ENCODE measurements around the gene LKAAEAR1. TPM values are rescaled to one million over a fixed set of nuclear protein-coding genes. Genes with fewer than 3 reads are reported as not detected.

LKAAEAR1 gene
- total and polyA plus RNA-seq, 8 donors, result 0.22 to 0.24 TPM; not detected in 6

- H3K36me3 ChIP-seq, result no peaks in the 10 kb centered on the region
- H3K9me3 ChIP-seq, result no peaks in the 10 kb centered on the region
- TF ChIP-seq CTCF (IDR thresholded peaks at IDR 0.05), result no peak
- no peaks in the 10 kb centered on the region for H3K27me3 ChIP-seq
- H3K4me1 ChIP-seq, result peaks cover 0 to 5% (median 4%) of the 10 kb centered on the region in 3 donors
- WGBS, 2 donors, result 3% methylated on average over 32 to 51 of the region's 51 CpGs
- intact Hi-C loops (cut with DNase I), result no loop called here
- DNase-seq (peak in 2 of 6 donors; percentile 49 to 64), FAIRE-seq (no peak), ATAC-seq (peak; percentile 3 to 23 (median 8))
- H3K4me3 ChIP-seq, result peak overlapping the region; percentile 79 to 92 (median 87)
- H3K27ac ChIP-seq, result peak overlapping the region in 1 of 4 donors; percentile 39
Measured at GRCh38 chr20:64063389-64064144, 20.6 kb downstream of the LKAAEAR1 start.

- no peak for TF ChIP-seq CTCF (IDR thresholded peaks at IDR 0.05)
- intact Hi-C loops (cut with DNase I), result no loop called here
- Histone ChIP-seq H3K4me3 (peak within 1 kb of the TSS; percentile 79 to 92 (median 87)), H3K9me3 (no peaks in the 10 kb centered on the region), H3K36me3 (no peaks in the 10 kb centered on the region), H3K4me1 (peaks cover 0 to 5% (median 4%) of the 10 kb centered on the region in 3 donors), H3K27ac (peak within 1 kb of the TSS; percentile 51 to 83 (median 70)), H3K27me3 (no peaks in the 10 kb centered on the region)
- 5 to 7% methylated on average over 51 to 85 of the region's 85 CpGs for WGBS, 2 donors
- ATAC-seq (peak; percentile 92 to 98 (median 98)), FAIRE-seq (no peak), DNase-seq (peak; percentile 95 to 99 (median 96))
Measured at GRCh38 chr20:64062596-64063388, 21.4 kb downstream of the LKAAEAR1 start, which contains the start of gene TCEA2. Gene TCEA2 (plus strand): TSS chr20:64063198. CDS start chr20:64063313, 115 bp downstream.

GRCh38 chr20:64062276-64062595, 22.0 kb downstream of the LKAAEAR1 start:
- peaks cover 0 to 5% (median 4%) of the 10 kb centered on the region in 3 donors for H3K4me1 ChIP-seq
- intact Hi-C loops (cut with DNase I), result no loop called here
- WGBS, 2 donors, result 55 to 59% methylated on average over 5 of the region's 5 CpGs
- no peaks in the 10 kb centered on the region for H3K9me3 ChIP-seq
- DNase-seq, result no peak
- ATAC-seq, result peak in 1 of 4 donors; percentile 0
- no peak for TF ChIP-seq CTCF (IDR thresholded peaks at IDR 0.05)
- peak overlapping the region; percentile 51 to 83 (median 70) for H3K27ac ChIP-seq
- H3K27me3 ChIP-seq, result no peaks in the 10 kb centered on the region
- no peaks in the 10 kb centered on the region for H3K36me3 ChIP-seq
- peak overlapping the region; percentile 79 to 92 (median 87) for H3K4me3 ChIP-seq
- FAIRE-seq, result no peak

GRCh38 chr20:64058536-64058935, 25.7 kb downstream of the LKAAEAR1 start:
- no peak for DNase-seq
- Histone ChIP-seq H3K27me3 (no peaks in the 10 kb centered on the region), H3K36me3 (no peaks in the 10 kb centered on the region), H3K4me1 (peaks cover 0 to 4% (median 0%) of the 10 kb centered on the region in 3 donors), H3K9me3 (no peaks in the 10 kb centered on the region), H3K27ac (no peak overlapping the region), H3K4me3 (no peak overlapping the region)
- no peak for TF ChIP-seq CTCF (IDR thresholded peaks at IDR 0.05)
- FAIRE-seq, result no peak
- ATAC-seq, result no peak
- 63 to 64% methylated on average over 12 of the region's 12 CpGs for WGBS, 2 donors
- intact Hi-C loops (cut with DNase I), result no loop called here
